HG03196 (cell line): ENCODE data around the gene SCNN1G.
"Not testable (repeated sequence)": the region's sequence is repeated elsewhere in the genome, so short reads cannot be mapped to it uniquely, and the experiment has no call there.

Experiments
- ATAC-seq: cut with Tn5 transposase; IDR thresholded peaks from one replicate; pipeline ENCODE4 v1.9.1; 2021; ENCODE audit not compliant: unreplicated experiment

The SCNN1G gene

GRCh38 chr16:23248261-23249194, 66.0 kb downstream of the SCNN1G start:
- no peak for ATAC-seq

- ATAC-seq: no peak
Measured at GRCh38 chr16:23249830-23250229, 67.3 kb downstream of the SCNN1G start.

GRCh38 chr16:23252310-23252709, 69.8 kb downstream of the SCNN1G start:
- no peak for ATAC-seq

- not testable (repeated sequence) for ATAC-seq
Measured at GRCh38 chr16:23253650-23254049, 71.1 kb downstream of the SCNN1G start.

- no peak for ATAC-seq
Measured at GRCh38 chr16:23254338-23254737, 71.8 kb downstream of the SCNN1G start.

GRCh38 chr16:23255000-23255399, 72.5 kb downstream of the SCNN1G start:
- no peak for ATAC-seq

GRCh38 chr16:23256440-23256839, 73.9 kb downstream of the SCNN1G start:
- ATAC-seq: no peak

GRCh38 chr16:23257682-23258081, 75.1 kb downstream of the SCNN1G start:
- ATAC-seq: no peak

- no peak for ATAC-seq
Measured at GRCh38 chr16:23258919-23259237, 76.3 kb downstream of the SCNN1G start.
